Measurements from ENCODE around the gene CPOX. TPM values are rescaled to one million over a fixed set of nuclear protein-coding genes. Genes with fewer than 3 reads are reported as not detected.

Gene CPOX
- total and polyA plus RNA-seq, 2 donors from 2014 or later = 6.6 to 13.7 TPM

- TF ChIP-seq CTCF (IDR thresholded peaks at IDR 0.05; ENCODE audit: borderline replicate concordance, extremely low read depth, insufficient read depth) = no peak
- intact Hi-C loops (cut with DNase I) = no loop called here
- Histone ChIP-seq H3K9ac (ENCODE audit: low read length in 3 of 3) (no peak overlapping the region), H3K4me1 (ENCODE audit: control insufficient read depth in 2 of 3, insufficient read depth in 2 of 3, low read depth in 1 of 3, low read length in 3 of 3) (no peaks in the 10 kb centered on the region), H3K4me3 (ENCODE audit: low read length in 3 of 3) (no peak overlapping the region), H3K36me3 (ENCODE audit: control insufficient read depth in 2 of 3, insufficient read depth in 3 of 3, low read length in 3 of 3) (no peaks in the 10 kb centered on the region), H3K9me3 (ENCODE audit: control insufficient read depth in 2 of 3, insufficient read depth in 1 of 3, low read length in 3 of 3) (no peaks in the 10 kb centered on the region), H3K27me3 (ENCODE audit: control insufficient read depth, insufficient read depth, low read length) (no peaks in the 10 kb centered on the region), H3K27ac (ENCODE audit: low read depth in 2 of 2, low read length in 2 of 2) (no peak overlapping the region)
- no peak for DNase-seq
- no peak for FAIRE-seq
Measured at GRCh38 chr3:98564282-98565005, 29.0 kb downstream of the CPOX start.

- intact Hi-C loops (cut with DNase I) = no loop called here
- Histone ChIP-seq H3K9me3 (ENCODE audit: control insufficient read depth in 2 of 3, insufficient read depth in 1 of 3, low read length in 3 of 3) (no peaks in the 10 kb centered on the region), H3K4me3 (ENCODE audit: low read length in 3 of 3) (no peak overlapping the region), H3K9ac (ENCODE audit: low read length in 3 of 3) (no peak overlapping the region), H3K4me1 (ENCODE audit: control insufficient read depth in 2 of 3, insufficient read depth in 2 of 3, low read depth in 1 of 3, low read length in 3 of 3) (no peaks in the 10 kb centered on the region), H3K27me3 (ENCODE audit: control insufficient read depth, insufficient read depth, low read length) (no peaks in the 10 kb centered on the region), H3K36me3 (ENCODE audit: control insufficient read depth in 2 of 3, insufficient read depth in 3 of 3, low read length in 3 of 3) (no peaks in the 10 kb centered on the region), H3K27ac (ENCODE audit: low read depth in 2 of 2, low read length in 2 of 2) (no peak overlapping the region)
- DNase-seq = no peak
- no peak for FAIRE-seq
- TF ChIP-seq CTCF (IDR thresholded peaks at IDR 0.05; ENCODE audit: borderline replicate concordance, extremely low read depth, insufficient read depth) = no peak
Measured at GRCh38 chr3:98563661-98564281, 29.6 kb downstream of the CPOX start.

GRCh38 chr3:98561727-98562521 lies 31.5 kb downstream of the CPOX start:
- H3K4me3 ChIP-seq (ENCODE audit: low read length in 3 of 3) = no peak overlapping the region
- FAIRE-seq = no peak
- H3K36me3 ChIP-seq (ENCODE audit: control insufficient read depth in 2 of 3, insufficient read depth in 3 of 3, low read length in 3 of 3) = no peaks in the 10 kb centered on the region
- DNase-seq = no peak
- H3K27me3 ChIP-seq (ENCODE audit: control insufficient read depth, insufficient read depth, low read length) = no peaks in the 10 kb centered on the region
- intact Hi-C loops (cut with DNase I) = no loop called here
- no peaks in the 10 kb centered on the region for H3K4me1 ChIP-seq (ENCODE audit: control insufficient read depth in 2 of 3, insufficient read depth in 2 of 3, low read depth in 1 of 3, low read length in 3 of 3)
- H3K9ac ChIP-seq (ENCODE audit: low read length in 3 of 3) = no peak overlapping the region
- no peaks in the 10 kb centered on the region for H3K9me3 ChIP-seq (ENCODE audit: control insufficient read depth in 2 of 3, insufficient read depth in 1 of 3, low read length in 3 of 3)
- no peak overlapping the region for H3K27ac ChIP-seq (ENCODE audit: low read depth in 2 of 2, low read length in 2 of 2)
- no peak for TF ChIP-seq CTCF (IDR thresholded peaks at IDR 0.05; ENCODE audit: borderline replicate concordance, extremely low read depth, insufficient read depth)
